Stimulated activated CD4-positive, alpha-beta T cell treated with anti-CD3 and anti-CD28 coated beads, Interleukin-1b, Interleukin-23, amount 100 ng/mL, for 4 hours (primary cell): ENCODE data around the gene KAT8.
A peak's percentile ranks its signal among the peaks of the same experiment; 100 is the strongest.

Experiments used
- DNase-seq, 2 donors: peaks; one replicate each; pipeline ENCODE4 v3.0.0-alpha.2; 2020; ENCODE audit warnings: low read depth in 2 of 2

KAT8 gene

GRCh38 chr16:31108035-31108793, 9.2 kb upstream of the KAT8 start, which contains the start of gene BCKDK:
TSS of gene BCKDK (plus strand) at chr16:31108386. CDS start at chr16:31109224, 838 bp downstream.
- peak; percentile 54 to 69 for DNase-seq

GRCh38 chr16:31108794-31109558, 8.5 kb upstream of the KAT8 start:
- no peak for DNase-seq

- DNase-seq = no peak
Measured at GRCh38 chr16:31109622-31110021, 7.8 kb upstream of the KAT8 start.

- no peak for DNase-seq
Measured at GRCh38 chr16:31110106-31111034, 7.1 kb upstream of the KAT8 start.

- no peak for DNase-seq
Measured at GRCh38 chr16:31111881-31112466, 5.5 kb upstream of the KAT8 start.

- no peak for DNase-seq
Measured at GRCh38 chr16:31112711-31113110, 4.8 kb upstream of the KAT8 start.

GRCh38 chr16:31113121-31114120, 4.0 kb upstream of the KAT8 start:
- DNase-seq = no peak

GRCh38 chr16:31114468-31114867, 3.0 kb upstream of the KAT8 start:
- DNase-seq = no peak

GRCh38 chr16:31118223-31119155, 1.0 kb downstream of the KAT8 start:
- no peak for DNase-seq

- no peak for DNase-seq
Measured at GRCh38 chr16:31120129-31120528, 2.7 kb downstream of the KAT8 start.

GRCh38 chr16:31125844-31126243, 8.4 kb downstream of the KAT8 start:
- DNase-seq = no peak

- no peak for DNase-seq
Measured at GRCh38 chr16:31127182-31127581, 9.7 kb downstream of the KAT8 start.

- no peak for DNase-seq
Measured at GRCh38 chr16:31128711-31129567, 11.5 kb downstream of the KAT8 start.

GRCh38 chr16:31129568-31130335, 12.3 kb downstream of the KAT8 start:
- DNase-seq = no peak

- no peak for DNase-seq
Measured at GRCh38 chr16:31130336-31130891, 12.9 kb downstream of the KAT8 start.

GRCh38 chr16:31130899-31131298, 13.4 kb downstream of the KAT8 start:
- DNase-seq = no peak

GRCh38 chr16:31131416-31131815, 14.0 kb downstream of the KAT8 start:
- no peak for DNase-seq
